Measurements from ENCODE around the gene CPVL. TPM values are rescaled to one million over a fixed set of nuclear protein-coding genes. Genes with fewer than 3 reads are reported as not detected.

Gene CPVL
- 2.6 TPM in 1 of 2 replicates, not detected in the other for total RNA-seq

GRCh38 chr7:29146057-29146706 lies at the start of gene CPVL:
Gene CPVL (minus strand): TSS chr7:29146537. CDS start chr7:29121061, 25,476 bp downstream.

GRCh38 chr7:29194594-29195427 lies 48.5 kb upstream of the CPVL start, which contains the start of gene CHN2:
Gene CHN2 (plus strand): TSS chr7:29194775.

GRCh38 chr7:28958235-28958979 lies 187.9 kb downstream of the CPVL start, which contains the start of gene TRIL:
Gene TRIL (minus strand): TSS chr7:28958330. CDS start chr7:28958046, 284 bp downstream.

Other genes starting within 250 kb of the CPVL start
- gene TRIL, start 188.2 kb downstream of the CPVL start, total RNA-seq, result under 0.01 TPM in 1 of 2 replicates, not detected in the other
- gene CHN2, start 48.2 kb upstream of the CPVL start, total RNA-seq, result 2.6 TPM in 1 of 2 replicates, not detected in the other